CD4-positive, alpha-beta T cell (primary cell): ENCODE results near the gene MGRN1. TPM values are rescaled to one million over a fixed set of nuclear protein-coding genes. Genes with fewer than 3 reads are reported as not detected.

Experiments used
- ATAC-seq: fragments of 200-7000 bp; cut with Tn5 transposase; one replicate; pipeline ENCODE4 v1.10.0; 2022; ENCODE audit warnings: mild to moderate bottlenecking; ENCODE audit not compliant: poor library complexity
- CTCF ChIA-PET: fragments of 350-600 bp; sonication (Branson Sonifier 250); formaldehyde crosslinking; loops from one replicate; lab custom pipeline; 2021; ENCODE audit warnings: antibody characterized with exemption, inconsistent platforms; lab: Charles Lee
- POLR2A ChIA-PET: fragments of 350-600 bp; sonication (Branson Sonifier 250); formaldehyde crosslinking; loops from one replicate; lab custom pipeline; 2021; ENCODE audit warnings: antibody characterized with exemption, inconsistent platforms; lab: Charles Lee
- DNase-seq, 14 experiments: peaks; one replicate each; pipeline ENCODE4 v3.0.0-alpha.2; 2013 to 2020; ENCODE audit warnings: mixed read lengths in 2 of 14
- H3K27ac ChIP-seq, 2 donors: one replicate each; pipeline versions ENCODE4 v1.5.1 to v1.7.0; 2013; ENCODE audit warnings: low read length in 2 of 2, low read depth in 1 of 2, mild to moderate bottlenecking in 1 of 2
- H3K27me3 ChIP-seq, 2 experiments: 1 replicate in 1 of 2; 2 replicates in 1 of 2; pipeline versions ENCODE4 v1.6.1 to v1.7.0; 2013; ENCODE audit warnings: low read length in 2 of 2, control low read depth in 1 of 2, mild to moderate bottlenecking in 1 of 2, moderate library complexity in 1 of 2; ENCODE audit not compliant: insufficient read depth in 2 of 2, control insufficient read depth in 1 of 2
- H3K36me3 ChIP-seq: one replicate; pipeline ENCODE4 v1.6.1; 2013; ENCODE audit warnings: low read length, control low read depth; ENCODE audit not compliant: insufficient read depth
- H3K4me1 ChIP-seq: one replicate; pipeline ENCODE4 v1.6.1; 2013; ENCODE audit warnings: low read length, control low read depth; ENCODE audit not compliant: insufficient read depth
- H3K4me3 ChIP-seq: one replicate; pipeline ENCODE4 v1.5.1; 2013; ENCODE audit warnings: mild to moderate bottlenecking, low read length, moderate library complexity
- H3K9me3 ChIP-seq, 2 experiments: 1 replicate in 1 of 2; 2 replicates in 1 of 2; pipeline versions ENCODE4 v1.6.1 to v1.7.0; 2013; ENCODE audit warnings: low read length in 2 of 2, mild to moderate bottlenecking in 2 of 2, control low read depth in 1 of 2, moderate library complexity in 1 of 2; ENCODE audit not compliant: control insufficient read depth in 1 of 2, insufficient read depth in 1 of 2
- H3K27ac Mint-ChIP-seq: one replicate; pipeline ENCODE4 v1.8.0; 2020; ENCODE audit warnings: mixed read lengths
- H3K27me3 Mint-ChIP-seq: one replicate; pipeline ENCODE4 v1.8.0; 2021; ENCODE audit warnings: mixed read lengths
- H3K36me3 Mint-ChIP-seq: one replicate; pipeline ENCODE4 v1.8.0; 2021; ENCODE audit warnings: low read depth, mixed read lengths
- H3K4me1 Mint-ChIP-seq: one replicate; pipeline ENCODE4 v1.8.0; 2021; ENCODE audit warnings: low read depth, mixed read lengths
- H3K4me3 Mint-ChIP-seq: one replicate; pipeline ENCODE4 v1.8.0; 2020; ENCODE audit warnings: mild to moderate bottlenecking, mixed read lengths
- H3K9me3 Mint-ChIP-seq: one replicate; pipeline ENCODE4 v1.8.0; 2020; ENCODE audit warnings: mixed read lengths
- intact Hi-C, 2 experiments: fragments of 100-400 bp; cut with DNase I in 1 of 2; cut with micrococcal nuclease in 1 of 2; formaldehyde crosslinking; loops; one replicate each; pipeline versions ENCODE4 v1.15.1 to v1.9.0; 2023 to 2025; cut with DNase I, micrococcal nuclease
- total RNA-seq, 174 experiments: library from RNA in 2 of 174; stranded (reverse) in 2 of 174; gene quantifications; one replicate each; pipeline ENCODE4 v1.2.3 and lab custom pipeline; 2021 to 2026
- TF ChIP-seq, protein P1 (sequence below): fragments of 200-600 bp; IDR thresholded peaks from one replicate; pipeline ENCODE4 v1.8.0; 2022; ENCODE audit warnings: antibody characterized with exemption, mild to moderate bottlenecking

MGRN1 gene
- total RNA-seq, 2 experiments from 2014 or later, result 45.9 to 48.6 TPM

DNA sequence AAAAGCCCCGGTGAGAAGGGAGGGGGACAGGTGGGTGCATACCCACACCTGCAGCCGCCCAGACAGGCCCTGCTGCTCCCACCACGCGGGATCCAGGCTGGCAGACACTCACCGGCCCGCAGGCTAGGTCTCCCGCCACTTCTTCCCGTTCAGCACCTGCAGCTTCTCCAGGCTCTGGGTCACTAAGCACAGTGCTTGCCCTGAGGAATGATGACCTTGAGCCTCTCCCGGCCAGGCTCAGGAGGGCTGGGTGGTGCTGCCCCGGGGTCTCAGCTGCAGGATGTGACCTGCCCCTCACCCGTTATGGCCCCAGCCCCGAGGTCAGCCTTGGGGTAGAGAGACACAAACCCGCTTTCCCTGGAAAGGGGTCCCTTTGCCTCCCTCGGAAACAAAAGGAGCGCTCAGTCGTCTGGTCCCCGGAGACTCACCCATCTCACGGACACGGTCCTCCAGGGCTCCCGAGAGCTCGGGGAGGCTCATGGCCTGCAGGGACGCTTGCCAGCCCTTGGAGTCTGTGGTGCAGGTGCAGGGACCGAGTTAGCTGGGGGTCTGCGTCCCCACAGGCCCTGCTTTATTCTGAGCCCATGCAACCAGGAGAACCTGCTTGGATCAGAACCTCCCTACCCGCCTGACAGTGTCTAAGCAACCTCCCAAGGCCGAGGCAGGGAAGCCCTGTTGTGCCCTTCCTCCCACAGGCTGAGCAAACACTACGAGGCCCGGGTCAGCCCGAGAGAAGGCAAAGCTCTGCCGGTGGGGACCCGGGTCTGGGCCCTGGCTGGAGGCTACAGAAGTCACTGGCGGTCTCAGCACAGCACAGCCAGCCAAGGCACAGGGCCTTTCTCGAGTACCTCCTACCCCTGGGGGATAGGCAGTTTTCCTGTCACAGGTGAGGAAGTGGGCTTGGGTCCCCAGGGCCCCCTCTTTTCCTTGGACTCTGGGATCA, 72.5 kb downstream of the MGRN1 start:
- H3K4me3 ChIP-seq, result no peak overlapping the region
- no peaks in the 10 kb centered on the region for H3K9me3 ChIP-seq
- Mint-ChIP-seq H3K4me1 (peaks cover 7% of the 10 kb centered on the region), H3K4me3 (peak overlapping the region; percentile 60), H3K36me3 (peaks cover 40% of the 10 kb centered on the region), H3K9me3 (no peaks in the 10 kb centered on the region), H3K27me3 (no peaks in the 10 kb centered on the region), H3K27ac (peak overlapping the region; percentile 27)
- peak in 1 of 14 experiments; percentile 27 for DNase-seq
- intact Hi-C loops, result loop anchor here in 1 of 2 experiments (10.0 kb wide), 3 partner anchors 272 to 398 kb away; partner anchors contain the start of genes DNAJA3, EEF2KMT and NAGPA
- H3K27me3 ChIP-seq, result no peaks in the 10 kb centered on the region
- POLR2A ChIA-PET, result interaction anchor here (0.8 to 2.4 kb wide), 2 partner anchors 37 to 81 kb away, joined by 3 to 11 read pairs; partner anchors contain the start of genes ANKS3 and DNAAF8
- no peak overlapping the region for H3K27ac ChIP-seq
- CTCF ChIA-PET, result interaction anchor here (1.3 kb wide), 1 partner anchor 73 kb away, joined by 4 read pairs; the partner anchor contains the start of gene MGRN1
- peaks cover 63% of the 10 kb centered on the region for H3K36me3 ChIP-seq
- TF ChIP-seq, protein P1, sequence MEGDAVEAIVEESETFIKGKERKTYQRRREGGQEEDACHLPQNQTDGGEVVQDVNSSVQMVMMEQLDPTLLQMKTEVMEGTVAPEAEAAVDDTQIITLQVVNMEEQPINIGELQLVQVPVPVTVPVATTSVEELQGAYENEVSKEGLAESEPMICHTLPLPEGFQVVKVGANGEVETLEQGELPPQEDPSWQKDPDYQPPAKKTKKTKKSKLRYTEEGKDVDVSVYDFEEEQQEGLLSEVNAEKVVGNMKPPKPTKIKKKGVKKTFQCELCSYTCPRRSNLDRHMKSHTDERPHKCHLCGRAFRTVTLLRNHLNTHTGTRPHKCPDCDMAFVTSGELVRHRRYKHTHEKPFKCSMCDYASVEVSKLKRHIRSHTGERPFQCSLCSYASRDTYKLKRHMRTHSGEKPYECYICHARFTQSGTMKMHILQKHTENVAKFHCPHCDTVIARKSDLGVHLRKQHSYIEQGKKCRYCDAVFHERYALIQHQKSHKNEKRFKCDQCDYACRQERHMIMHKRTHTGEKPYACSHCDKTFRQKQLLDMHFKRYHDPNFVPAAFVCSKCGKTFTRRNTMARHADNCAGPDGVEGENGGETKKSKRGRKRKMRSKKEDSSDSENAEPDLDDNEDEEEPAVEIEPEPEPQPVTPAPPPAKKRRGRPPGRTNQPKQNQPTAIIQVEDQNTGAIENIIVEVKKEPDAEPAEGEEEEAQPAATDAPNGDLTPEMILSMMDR, result no peak
- ATAC-seq, result no peak
- H3K4me1 ChIP-seq, result peaks cover 26% of the 10 kb centered on the region

DNA sequence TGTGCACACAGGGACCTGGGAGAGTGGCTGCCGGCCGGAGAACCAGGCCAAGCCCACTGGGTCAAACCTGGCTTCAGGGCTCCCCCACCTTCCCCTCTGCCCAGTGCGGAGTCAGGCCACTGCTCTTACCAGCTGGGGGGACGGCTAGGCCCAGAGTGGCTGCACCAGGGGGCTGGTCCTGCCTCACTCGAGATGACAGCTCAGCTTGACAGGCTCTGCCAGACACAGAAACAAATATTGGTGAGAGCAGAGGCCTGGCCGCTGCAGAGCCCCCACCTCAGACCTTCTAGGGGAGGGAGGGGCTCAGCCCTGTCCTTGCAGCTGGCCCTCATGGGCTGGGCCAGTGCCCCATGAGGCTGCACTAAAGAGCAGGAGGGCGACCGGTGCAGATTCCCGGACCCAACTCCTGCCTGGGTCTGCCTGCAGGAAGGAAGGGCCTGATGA, 73.2 kb downstream of the MGRN1 start:
- CTCF ChIA-PET, result no interaction called here
- TF ChIP-seq, protein P1, result no peak
- Histone ChIP-seq H3K9me3 (no peaks in the 10 kb centered on the region), H3K27ac (no peak overlapping the region), H3K4me3 (no peak overlapping the region), H3K4me1 (peaks cover 19% of the 10 kb centered on the region), H3K36me3 (peaks cover 69% of the 10 kb centered on the region), H3K27me3 (no peaks in the 10 kb centered on the region)
- DNase-seq, result peak in 1 of 14 experiments; percentile 19
- no peaks in the 10 kb centered on the region for H3K9me3 Mint-ChIP-seq
- H3K4me1 Mint-ChIP-seq, result peaks cover under 1% of the 10 kb centered on the region
- peaks cover 40% of the 10 kb centered on the region for H3K36me3 Mint-ChIP-seq
- POLR2A ChIA-PET, result no interaction called here
- ATAC-seq, result no peak
- H3K27ac Mint-ChIP-seq, result no peak overlapping the region
- H3K4me3 Mint-ChIP-seq, result no peak overlapping the region
- H3K27me3 Mint-ChIP-seq, result no peaks in the 10 kb centered on the region
- intact Hi-C loops, result loop anchor here in 1 of 2 experiments (10.0 kb wide), 3 partner anchors 273 to 397 kb away; partner anchors contain the start of genes DNAJA3, EEF2KMT and NAGPA

DNA sequence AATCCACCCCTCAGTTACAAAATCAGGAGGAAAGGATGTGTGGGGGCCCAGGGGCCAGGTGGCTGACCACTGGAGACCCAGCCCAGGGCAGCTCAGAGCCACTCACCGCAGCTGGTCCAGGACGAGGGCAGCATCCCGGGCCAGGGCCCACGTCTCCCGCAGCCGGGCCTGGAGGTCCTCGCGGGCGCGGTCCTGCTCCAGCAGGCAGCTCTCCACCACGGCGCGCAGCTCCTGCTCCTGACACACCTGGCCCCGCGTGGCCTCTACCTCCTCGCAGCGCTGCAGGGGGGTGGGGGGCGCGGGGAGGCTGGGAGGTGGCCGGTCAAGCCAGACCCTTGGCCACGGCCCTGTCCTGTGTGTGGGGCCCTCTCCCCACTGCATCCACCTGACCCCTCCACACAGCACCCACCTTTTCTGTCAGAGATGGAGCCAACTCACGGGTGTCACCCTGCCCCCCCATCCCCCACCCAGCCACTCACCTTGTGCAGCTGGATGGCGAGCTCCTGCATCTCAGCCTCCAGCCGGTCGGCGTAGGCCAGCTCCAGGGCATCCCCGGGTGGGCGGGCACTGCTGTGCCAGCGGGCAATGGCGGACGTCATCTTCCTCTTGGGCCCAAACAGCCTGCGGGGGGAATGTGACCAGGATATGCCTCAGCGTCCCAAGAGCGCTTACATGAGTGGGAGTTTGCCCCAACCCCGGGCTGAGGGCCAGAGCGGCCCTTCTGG, 73.9 kb downstream of the MGRN1 start:
- Histone ChIP-seq H3K36me3 (peaks cover 71% of the 10 kb centered on the region), H3K4me1 (peaks cover 16% of the 10 kb centered on the region)

More for the DNA sequence above, 73.9 kb downstream of the MGRN1 start:
- H3K27me3 Mint-ChIP-seq, result no peaks in the 10 kb centered on the region
- H3K4me1 Mint-ChIP-seq, result no peaks in the 10 kb centered on the region
- peak in 1 of 14 experiments; percentile 35 for DNase-seq
- no peak overlapping the region for H3K27ac Mint-ChIP-seq
- no peaks in the 10 kb centered on the region for H3K9me3 ChIP-seq
- no peak overlapping the region for H3K4me3 ChIP-seq
- no peak for ATAC-seq
- H3K27me3 ChIP-seq, result no peaks in the 10 kb centered on the region
- no peak overlapping the region for H3K4me3 Mint-ChIP-seq
- H3K36me3 Mint-ChIP-seq, result peaks cover 36% of the 10 kb centered on the region
- intact Hi-C loops, result loop anchor here in 1 of 2 experiments (10.0 kb wide), 3 partner anchors 274 to 396 kb away; partner anchors contain the start of genes DNAJA3, EEF2KMT and NAGPA
- H3K27ac ChIP-seq, result no peak overlapping the region
- POLR2A ChIA-PET, result no interaction called here
- CTCF ChIA-PET, result no interaction called here
- TF ChIP-seq, protein P1, result no peak
- no peaks in the 10 kb centered on the region for H3K9me3 Mint-ChIP-seq
